ENCODE data around the gene SCAF1. TPM values are rescaled to one million over a fixed set of nuclear protein-coding genes. Genes with fewer than 3 reads are reported as not detected.

The SCAF1 gene
- polyA plus RNA-seq, 1 donor: 36.4 TPM

DNA sequence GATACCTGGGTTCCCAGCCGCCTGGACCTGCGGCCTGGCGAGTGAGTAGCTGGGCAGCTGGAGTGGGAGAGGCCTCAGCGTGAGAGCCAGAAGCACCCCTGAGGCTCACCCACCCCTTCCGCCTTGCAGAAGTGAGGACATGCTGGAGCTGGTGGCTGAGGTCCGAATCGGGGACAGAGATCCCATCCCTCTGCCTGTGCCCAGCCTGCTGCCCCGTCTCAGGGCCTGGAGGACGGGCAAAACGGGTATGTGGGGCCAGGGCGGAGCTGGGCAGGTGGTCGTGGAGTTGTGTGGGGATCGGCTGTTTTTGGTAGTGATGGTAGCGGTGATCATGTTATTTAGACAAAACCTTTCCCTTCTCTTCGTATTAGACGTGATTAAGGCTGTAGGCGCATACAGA, 4.6 kb downstream of the SCAF1 start:
- no peak for DNase-seq

DNA sequence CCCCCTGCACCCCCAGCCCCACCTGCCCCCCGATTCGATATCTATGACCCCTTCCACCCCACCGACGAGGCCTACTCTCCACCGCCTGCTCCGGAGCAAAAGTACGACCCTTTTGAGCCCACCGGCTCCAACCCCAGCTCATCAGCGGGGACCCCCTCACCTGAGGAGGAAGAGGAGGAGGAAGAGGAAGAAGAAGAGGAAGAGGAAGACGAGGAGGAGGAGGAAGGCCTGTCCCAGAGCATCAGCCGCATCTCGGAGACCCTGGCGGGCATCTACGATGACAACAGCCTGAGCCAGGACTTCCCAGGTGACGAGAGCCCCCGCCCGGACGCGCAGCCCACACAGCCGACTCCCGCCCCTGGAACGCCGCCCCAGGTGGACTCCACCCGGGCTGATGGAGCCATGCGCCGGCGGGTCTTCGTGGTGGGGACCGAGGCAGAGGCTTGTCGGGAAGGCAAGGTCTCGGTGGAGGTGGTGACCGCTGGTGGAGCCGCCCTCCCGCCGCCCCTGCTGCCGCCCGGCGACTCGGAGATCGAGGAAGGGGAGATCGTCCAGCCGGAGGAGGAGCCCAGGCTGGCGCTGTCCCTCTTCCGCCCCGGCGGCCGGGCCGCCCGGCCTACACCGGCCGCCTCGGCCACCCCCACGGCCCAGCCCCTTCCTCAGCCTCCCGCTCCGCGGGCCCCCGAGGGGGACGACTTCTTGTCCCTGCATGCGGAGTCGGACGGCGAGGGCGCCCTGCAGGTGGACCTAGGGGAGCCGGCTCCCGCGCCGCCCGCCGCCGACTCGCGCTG, 9.2 kb downstream of the SCAF1 start:
- DNase-seq: no peak

DNA sequence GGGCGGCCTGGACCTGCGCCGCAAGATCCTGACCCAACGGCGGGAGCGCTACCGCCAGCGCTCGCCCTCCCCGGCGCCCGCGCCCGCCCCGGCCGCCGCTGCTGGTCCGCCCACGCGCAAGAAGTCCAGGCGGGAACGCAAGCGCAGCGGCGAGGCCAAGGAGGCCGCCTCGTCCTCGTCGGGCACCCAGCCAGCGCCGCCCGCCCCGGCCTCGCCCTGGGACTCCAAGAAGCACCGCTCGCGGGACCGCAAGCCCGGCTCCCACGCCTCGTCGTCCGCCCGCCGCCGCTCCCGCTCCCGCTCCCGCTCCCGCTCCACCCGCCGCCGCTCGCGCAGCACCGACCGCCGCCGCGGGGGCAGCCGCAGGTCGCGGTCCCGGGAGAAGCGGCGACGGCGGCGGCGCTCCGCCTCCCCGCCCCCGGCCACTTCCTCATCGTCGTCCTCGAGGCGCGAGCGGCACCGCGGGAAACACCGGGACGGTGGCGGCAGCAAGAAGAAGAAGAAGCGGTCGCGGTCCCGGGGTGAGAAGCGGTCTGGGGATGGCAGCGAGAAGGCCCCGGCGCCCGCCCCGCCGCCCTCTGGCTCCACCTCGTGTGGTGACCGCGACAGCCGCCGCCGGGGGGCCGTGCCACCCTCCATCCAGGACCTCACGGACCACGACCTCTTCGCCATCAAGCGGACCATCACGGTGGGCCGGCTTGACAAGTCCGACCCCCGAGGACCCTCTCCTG, 10.0 kb downstream of the SCAF1 start:
- no peak for DNase-seq

DNA sequence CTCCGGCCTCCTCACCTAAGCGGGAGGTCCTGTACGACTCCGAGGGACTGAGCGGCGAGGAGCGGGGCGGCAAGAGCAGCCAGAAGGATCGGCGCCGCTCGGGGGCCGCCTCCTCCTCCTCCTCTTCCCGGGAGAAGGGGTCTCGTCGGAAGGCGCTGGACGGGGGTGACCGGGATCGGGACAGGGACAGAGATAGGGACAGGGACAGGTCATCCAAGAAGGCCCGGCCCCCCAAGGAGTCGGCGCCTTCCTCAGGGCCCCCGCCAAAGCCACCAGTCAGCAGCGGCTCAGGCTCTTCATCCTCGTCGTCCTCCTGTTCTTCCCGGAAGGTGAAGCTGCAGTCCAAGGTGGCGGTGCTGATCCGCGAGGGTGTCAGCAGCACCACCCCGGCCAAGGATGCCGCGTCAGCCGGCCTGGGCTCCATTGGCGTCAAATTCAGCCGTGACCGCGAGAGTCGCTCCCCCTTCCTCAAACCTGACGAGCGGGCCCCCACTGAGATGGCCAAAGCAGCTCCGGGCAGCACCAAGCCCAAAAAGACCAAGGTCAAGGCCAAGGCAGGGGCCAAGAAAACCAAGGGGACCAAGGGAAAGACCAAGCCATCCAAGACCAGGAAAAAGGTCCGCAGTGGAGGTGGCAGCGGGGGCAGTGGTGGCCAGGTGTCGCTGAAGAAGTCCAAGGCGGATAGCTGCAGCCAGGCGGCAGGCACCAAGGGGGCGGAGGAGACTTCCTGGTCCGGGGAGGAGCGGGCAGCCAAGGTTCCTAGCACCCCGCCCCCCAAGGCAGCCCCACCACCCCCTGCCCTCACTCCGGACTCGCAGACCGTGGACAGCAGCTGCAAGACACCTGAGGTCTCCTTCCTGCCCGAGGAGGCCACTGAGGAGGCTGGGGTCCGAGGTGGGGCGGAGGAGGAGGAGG, 10.8 kb downstream of the SCAF1 start:
- DNase-seq: no peak

DNA sequence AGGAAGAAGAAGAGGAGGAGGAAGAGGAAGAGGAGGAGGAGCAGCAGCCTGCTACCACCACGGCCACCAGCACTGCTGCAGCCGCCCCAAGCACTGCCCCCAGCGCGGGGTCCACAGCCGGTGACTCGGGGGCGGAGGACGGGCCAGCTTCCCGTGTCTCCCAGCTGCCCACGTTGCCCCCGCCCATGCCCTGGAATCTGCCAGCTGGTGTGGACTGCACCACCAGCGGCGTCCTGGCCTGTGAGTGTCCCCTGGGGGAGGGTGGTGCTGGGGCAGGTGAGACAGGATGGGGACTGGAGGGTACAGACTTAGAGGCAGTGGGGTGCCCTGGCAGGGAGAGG, 11.4 kb downstream of the SCAF1 start:
- no peak for DNase-seq

DNA sequence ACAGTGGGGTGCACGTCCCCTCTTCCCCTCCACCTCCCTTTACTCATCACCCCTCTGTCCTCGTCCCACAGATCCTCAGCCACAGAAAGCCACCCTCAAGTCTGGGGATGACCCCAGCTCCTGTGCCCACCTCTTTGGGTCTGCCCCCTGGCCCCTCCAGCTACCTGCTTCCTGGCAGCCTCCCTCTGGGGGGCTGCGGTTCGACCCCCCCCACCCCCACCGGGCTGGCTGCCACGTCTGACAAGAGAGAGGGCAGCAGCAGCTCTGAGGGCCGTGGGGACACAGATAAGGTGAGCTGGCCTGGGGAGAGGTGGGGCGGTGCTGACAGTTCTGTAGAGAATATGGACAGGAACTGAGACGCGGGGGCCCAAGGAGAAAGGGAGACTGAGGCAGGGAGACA, 12.6 kb downstream of the SCAF1 start:
- DNase-seq: no peak

DNA sequence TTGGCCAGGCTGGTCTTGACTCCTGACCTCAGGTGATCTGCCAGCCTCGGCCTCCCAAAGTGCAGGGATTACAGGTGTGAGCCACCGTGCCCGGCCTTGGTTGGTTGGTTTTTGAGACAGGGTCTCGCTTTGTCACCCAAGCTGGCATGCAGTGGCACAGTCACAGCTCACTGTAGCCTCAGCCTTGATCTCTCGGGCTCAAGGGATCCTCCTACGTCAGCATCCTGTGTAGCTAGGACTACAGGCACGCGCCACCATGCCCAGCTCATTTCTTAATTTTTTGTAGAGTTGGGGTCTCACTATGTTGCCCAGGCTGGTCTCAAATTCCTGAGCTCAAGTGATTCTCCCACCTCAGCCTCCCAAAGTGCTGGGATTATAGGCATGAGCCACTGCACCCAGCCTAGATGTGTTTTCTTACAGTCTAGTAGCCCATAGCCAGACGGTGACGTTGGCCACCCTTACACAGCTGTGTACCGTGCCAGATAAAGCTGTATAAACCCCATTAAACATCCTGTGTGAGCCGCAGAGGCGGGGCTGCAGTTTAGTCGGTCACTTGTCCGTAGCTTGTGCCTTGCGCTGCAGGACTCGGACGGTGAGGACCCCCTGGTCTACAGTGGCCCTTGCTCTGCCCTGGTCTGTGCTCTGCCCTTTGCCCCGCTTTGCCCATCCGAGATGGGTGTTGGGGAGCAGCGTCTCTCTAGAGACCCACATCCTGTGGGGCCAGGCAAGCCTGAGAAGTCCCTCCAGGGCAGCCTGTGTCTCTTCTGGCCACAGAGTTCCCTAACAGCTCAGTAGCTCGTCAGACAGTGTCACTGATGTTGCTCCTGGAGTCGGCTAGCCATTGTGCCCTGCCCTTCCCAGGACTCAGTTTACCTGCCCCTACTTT, 13.8 kb downstream of the SCAF1 start:
- no peak for DNase-seq

DNA sequence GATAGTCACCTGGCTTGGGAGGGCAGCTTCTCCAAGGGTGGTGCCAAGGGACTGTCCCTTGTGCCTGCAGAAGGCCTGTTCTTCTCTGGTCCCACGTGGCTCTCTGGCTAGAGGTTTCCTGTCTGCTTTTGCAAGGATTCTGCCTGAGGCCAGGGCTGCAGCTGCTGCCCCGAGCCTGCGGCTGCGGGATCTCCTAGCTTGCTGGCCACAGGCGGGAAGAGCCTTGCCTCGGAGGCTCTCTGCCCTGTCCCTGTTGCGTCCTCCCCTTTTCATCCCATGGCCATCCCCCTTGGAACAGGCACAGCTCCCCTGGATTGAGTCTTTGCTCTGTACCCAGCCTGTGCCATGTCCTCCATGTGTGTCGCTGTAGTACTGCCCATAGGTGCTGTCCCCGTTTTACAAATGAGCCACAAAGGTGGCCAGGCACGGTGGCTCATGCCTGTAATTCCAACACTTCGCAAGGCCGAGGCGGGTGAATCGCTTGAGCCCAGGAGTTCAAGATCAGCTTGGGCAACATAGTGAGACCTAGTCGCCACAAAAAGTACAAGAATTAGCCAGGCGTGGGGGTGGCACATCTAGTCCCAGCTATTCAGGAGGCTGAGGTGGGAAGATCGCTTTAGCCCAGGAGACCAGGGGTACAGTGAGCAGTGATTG, 14.6 kb downstream of the SCAF1 start:
- no peak for DNase-seq

DNA sequence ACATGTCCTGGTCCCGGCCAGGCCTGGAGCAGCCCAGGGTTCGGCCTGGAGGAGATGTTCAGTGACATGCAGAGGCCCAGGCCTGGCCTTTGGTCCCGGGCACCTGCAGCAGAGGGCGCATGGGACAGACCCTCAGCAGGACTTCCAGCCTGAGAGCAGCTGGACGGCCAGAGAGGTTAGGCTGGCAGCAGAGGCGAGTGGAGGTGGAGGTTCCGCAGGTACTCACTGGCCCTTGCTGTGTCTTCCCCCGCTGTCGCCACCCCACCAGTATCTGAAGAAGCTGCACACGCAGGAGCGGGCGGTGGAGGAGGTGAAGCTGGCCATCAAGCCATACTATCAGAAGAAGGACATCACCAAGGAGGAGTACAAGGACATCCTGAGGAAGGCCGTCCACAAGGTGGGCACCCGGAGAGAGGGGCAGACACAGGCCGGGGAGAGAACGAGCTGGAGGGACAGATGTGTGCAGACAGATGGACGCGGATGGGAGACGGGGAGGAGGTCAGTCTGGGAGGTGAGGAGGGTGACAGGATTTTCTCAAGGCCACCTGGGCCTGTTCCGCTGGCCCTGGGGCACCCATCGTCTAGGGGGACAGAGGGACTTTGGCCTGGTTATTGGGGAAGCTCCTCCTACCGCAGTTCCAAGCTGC, 15.6 kb downstream of the SCAF1 start:
- DNase-seq: no peak

DNA sequence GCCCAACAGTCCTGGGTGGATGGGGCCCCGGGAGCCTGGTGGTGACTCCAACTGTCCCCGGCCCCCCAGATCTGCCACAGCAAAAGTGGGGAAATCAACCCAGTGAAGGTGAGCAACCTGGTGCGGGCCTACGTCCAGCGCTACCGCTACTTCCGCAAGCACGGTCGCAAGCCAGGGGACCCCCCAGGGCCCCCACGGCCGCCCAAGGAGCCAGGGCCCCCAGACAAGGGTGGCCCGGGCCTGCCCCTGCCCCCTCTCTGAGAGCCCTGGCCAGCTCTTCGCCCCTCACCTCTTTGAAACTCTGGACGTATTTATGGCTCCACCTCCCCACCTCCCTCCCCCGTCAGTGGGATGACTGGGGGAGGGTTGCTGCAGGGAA, 16.1 kb downstream of the SCAF1 start:
- DNase-seq: no peak

DNA sequence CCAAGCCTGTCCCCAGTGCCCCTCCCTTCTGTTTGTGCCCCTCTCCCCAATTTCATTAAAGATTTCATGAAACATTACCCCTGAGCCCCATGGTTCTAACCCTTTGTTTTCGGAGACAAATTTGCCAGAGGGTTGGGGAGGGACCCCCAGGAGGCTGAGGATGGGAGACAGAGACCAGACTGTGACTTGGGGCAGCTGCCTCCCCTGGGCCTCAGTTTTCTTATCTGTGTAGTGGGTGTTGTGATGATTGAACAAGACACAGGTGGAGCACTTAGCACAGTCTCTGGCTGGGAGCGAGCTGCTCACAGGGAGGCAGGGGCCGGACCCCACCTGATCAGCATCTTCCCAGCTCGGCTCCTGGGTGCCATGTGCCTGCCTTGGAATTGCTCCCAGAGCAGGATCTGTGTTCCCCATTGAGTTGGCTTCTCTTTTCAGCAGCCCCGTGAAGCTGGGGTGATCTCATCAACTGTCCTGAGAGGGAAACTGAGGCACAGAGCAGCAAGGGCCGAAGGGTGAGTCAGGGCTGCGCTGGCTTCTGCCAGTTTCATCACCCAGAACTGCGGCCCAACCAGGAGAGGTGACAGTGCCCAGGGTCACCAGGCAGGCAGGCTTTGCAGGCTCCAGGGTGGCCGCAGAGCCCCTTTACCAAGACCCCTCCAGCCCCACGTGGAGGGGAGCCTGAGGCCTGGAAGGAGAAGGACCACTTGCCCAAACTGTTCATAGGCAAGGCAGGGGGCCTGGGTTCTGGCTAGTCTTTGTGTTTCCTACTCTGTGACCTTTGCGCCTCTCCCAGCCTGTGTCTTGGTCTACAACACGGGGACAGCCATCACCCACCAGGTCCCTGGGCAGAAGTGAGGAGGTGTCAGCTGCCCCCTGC, 16.8 kb downstream of the SCAF1 start:
- no peak for DNase-seq

DNA sequence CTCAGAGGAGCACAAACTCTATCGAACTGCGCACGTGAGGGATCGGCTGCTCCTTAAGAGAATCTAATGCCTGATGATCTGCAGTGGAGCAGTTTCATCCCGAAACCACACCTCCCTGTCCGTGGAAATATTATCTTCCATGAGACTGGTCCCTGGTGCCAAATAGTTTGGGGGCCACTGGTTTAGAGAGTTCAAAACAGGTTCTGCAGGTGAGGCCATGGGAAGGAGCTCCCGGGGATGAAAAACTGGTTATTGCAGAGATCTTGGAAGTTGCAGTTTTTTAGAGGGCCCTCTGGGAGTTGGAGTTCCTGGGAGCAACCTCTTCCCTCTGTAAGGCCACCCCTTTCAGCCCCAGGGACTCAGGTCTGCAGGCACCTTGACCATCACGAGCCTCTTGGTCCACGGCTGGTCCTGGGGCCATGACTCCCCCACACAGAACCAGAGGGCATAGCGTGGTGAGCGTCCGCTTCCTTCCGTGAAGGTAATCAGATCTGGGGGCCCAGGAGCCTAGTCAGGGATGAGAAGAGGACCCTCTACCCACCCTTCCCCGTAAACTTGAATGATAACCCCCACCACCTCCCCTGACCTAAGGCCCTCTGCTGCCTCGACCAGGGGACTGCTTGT, 18.4 kb downstream of the SCAF1 start:
- no peak for DNase-seq

DNA sequence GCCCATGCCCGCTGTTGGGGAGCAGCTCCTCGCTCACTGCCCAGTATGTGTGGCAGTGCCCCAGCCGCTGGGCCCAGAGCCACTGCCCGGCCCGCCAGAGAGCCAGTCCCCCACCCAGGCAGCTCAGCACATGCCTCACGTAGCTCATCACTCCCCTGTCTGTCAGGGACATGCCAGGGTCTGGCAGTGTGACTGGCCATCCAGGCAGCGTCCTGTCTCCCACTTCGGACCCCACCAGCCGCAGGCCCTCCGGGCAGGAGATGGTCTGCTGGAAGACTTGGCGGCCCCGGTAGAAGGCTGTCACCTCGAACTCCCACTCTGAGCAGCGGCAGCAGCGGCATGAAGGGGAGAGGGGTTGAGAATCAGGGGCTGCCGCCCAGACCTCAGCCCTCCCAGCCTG, 20.0 kb downstream of the SCAF1 start:
- no peak for DNase-seq

DNA sequence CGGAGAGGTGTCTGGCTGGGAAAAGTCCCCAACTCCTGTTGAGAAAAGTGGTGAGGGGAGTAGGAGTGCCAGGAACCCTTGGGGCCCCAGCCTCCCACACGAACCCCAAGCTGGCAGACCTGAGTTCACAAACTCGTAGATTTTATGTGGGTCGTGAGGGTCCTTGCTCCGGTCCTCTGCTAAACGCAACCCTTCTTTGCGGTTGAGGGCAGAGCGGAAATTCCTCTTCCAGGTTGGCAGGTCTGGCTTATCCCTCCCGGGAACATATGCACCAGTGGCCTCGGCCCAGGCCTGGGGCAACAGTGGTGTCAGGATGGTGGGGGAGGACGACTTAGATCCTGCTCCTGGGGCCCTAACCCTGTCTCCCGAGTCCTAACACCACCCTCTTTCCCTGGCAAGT, 21.2 kb downstream of the SCAF1 start:
- no peak for DNase-seq

DNA sequence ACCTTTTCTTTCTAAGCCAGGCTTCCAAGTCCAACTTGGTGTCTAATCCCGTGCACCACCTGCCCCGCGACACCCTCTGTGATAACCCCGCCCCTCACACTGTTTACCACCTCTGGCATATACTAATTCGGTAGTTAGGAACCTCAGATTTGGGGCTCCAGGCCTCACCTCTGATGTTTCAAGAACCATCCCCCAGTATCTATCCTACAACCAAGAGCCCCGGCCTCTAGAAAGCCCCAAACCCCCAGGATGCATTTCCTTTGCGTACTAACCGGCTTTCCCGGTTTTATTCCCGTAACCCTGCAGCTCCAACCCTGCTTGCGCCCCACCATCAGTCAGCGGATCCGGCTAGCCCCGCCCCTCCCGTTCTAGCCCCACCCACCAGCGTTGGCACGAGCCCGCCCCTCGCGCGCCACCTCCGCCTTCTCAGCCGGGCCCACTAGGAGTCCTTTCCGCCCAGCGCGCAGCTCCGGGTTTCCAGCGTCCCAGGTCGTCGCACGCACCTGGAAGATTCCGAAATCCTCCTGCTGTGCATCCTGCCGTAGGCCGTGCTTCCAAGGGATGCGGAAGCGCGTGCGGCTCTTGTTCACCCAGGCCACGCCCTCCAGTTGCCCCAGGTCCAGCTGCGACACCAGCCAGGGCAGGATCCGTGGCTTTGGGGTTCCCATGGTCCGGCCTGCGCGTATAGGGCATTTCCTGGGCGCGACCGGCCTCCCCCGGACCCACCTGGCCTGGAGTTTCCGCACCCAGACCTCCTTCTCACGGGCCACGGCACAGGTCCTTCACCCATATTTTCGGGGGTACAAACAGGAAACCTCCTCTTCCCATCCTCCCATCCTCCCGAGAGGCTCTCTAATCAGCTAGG, 22.4 kb downstream of the SCAF1 start:
- peak; percentile 69 for DNase-seq

DNA sequence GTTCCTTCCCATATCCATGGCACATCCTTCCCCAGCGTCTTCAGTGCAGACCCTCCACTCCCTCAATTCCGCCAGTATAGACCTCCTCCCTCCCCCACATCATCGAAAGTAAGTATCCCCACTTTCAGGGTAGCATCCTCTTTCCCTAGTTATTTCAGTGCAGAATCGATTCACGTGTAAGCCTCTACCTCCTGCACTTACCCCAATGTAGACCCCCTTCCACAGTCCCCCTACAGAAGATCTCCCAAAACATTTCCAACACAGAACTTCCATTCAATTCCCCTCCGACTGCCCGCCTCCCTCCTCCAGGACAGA, 23.0 kb downstream of the SCAF1 start:
- DNase-seq: no peak

DNA sequence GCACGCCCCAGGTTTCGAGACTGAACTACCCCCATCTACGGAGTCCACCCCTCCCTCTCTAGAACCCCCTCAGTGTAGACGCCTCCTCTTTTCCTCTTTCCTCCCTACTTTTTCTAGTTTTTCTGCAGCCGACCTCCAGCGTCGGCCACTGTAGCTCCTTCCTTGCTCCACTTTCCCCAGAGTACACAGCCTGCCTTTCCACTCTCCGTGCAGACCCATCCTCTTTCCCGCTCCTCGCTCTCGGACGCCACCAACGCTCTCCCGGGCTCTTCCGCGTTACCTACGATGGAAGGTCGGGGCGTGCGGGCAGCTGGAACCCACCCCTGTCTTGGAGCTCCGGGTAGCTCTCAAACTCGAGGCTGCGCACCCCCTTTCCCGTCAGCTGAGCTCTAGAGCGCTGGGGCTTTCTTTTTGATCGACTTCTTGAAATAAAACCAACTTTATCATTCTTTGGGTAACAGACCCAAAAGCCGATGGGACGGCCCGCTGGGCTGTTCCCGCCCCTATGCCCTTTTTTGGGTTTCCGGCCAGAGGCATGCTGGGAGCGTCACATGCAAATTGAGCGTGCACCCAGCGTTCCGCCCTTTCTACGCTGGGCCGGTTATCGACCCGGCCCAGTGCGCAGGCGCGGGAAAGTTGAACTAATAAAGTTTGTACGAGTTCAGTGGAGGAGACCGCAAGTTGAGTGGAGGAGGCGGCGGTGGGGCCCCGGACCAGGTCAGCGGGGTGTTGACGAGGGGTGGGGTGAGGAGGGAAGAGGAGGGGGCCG, 23.5 kb downstream of the SCAF1 start, which contains the start of the genes BCL2L12 and IRF3:
BCL2L12 (plus strand) TSS at position 583 of the 769 bp plus-strand sequence. CDS start 760 bp downstream, outside the sequence.
IRF3 (minus strand) TSS at position 507 of the 769 bp plus-strand sequence. CDS start 1,019 bp downstream, outside the sequence.
- peak; percentile 98 for DNase-seq

DNA sequence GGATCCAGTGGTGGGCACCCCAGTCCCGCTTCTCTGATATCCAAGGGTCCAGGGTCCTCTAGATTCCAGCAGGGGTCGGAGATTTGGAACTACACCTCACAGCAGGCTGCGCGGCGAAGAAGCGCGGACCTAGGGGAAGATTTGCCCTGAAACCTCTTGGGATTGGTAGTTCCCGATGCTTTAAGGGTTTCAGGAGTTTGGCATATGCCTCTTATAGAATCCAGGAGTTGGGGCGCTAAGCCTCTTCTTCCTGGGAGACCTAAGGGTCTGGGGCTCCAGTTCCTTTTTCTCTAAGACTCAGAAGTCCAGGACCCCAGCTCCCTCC, 24.1 kb downstream of the SCAF1 start:
- no peak for DNase-seq
